AG20443 (cell line): ENCODE results near the gene BMPR1A.
A peak's percentile ranks its signal among the peaks of the same experiment; 100 is the strongest.
"Not testable (repeated sequence)": the region's sequence is repeated elsewhere in the genome, so short reads cannot be mapped to it uniquely, and the experiment has no call there.

Experiments used
- DNase-seq: peaks from one replicate; pipeline ENCODE4 v3.0.0; 2012; ENCODE audit warnings: low spot score, mixed read lengths

The BMPR1A gene

DNA sequence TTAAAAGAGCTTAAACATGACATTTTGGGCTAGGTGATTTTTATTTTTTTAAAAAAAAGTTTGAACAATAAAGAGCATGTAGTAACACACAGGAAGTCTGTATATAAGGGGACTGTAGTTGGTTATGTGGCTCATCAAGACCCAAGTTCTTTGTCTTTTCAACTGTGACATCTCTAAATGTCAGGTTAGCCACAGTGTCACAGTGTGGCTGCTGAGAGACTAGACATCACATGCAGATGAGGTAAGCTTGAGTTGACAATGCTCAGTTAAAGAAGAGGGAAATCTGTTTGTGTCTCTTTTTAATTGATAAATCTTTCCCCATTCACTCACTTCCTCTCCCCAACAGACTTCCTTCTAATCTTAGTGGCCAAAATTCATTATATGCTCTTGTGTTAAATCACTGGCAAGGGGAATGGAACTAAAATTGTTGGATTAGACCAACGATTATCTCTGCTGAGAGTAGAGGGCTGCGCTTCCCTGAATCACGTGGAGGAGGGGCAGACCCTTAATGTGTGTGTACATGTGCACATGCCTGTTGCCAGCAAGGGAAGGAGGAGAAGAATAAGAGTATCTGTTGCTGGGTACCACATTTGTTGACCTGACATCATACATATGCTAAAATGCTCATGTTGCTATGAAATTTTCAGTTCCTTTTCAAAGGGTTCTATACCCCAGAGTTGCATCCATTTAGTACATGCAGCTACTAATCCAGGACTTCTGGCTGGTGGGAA is 122.7 kb downstream of the BMPR1A start:
- DNase-seq: no peak

DNA sequence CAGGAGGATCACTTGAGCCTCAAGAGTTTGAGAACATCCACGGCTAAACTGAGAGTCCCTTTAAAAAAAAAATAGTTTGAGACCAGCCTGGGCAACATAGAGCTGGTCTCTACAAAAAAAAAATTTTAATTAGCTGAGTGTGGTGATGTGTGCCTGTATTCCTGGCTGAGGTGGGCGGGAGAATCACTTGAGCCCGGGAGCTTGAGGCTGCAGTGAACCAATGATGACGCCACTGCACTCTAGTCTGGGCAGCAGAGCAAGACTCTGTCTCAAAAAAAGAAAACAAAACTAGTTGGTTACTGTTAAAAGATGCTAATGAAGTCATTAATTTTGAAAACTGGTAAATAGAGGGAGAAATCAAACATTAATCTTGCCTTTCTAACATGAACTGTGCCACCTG is 124.6 kb downstream of the BMPR1A start:
- DNase-seq: no peak

DNA sequence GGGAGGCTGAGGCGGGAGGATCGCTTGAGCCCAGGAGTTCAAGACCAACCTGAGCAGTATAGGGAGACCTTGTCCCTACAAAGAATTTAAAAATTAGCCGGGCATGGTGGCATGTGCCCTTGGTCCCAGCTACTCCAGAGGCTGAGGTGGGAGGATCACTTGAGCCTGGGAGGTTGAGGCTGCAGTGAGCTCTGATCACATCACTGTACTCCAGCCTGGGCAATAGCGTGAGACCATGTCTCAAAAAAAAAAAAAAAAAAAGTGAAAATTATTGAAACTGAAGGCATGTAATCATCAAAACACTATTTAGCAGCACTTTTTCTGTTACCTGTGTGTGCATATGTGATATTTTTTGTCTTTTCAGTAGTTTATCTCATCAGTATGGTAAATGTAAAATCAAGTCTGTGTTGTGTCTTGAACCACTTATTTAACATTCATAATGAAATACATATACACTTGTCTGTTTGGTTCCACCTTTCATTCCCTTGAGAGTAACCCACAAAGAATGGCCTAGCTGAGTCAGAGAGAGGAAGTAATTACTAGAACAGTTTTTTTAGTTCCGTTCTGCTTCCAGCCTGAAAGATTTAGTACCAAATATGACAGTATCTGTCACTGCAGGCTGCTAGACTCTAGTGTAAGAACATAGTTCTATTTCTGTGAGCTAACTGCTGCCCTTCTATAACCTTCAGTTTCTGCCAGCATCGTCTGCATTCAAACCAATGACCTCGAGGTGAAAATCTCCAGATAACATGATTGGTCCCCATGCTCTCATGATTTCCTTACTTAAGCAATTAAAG is 132.4 kb downstream of the BMPR1A start:
- DNase-seq: peak; percentile 48

DNA sequence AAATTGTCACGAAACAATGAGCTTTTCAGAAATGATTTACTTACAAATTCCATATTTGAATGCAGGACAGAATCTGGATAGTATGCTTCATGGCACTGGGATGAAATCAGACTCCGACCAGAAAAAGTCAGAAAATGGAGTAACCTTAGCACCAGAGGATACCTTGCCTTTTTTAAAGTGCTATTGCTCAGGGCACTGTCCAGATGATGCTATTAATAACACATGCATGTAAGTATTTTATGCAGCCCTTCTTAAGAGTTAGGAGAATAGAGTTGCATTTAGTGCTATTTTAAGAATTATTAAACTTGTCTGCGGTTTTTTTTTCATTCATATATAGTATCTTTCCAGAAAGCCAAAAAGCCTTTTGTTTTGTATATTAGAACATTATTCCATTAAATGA is 133.6 kb downstream of the BMPR1A start:
- DNase-seq: no peak

DNA sequence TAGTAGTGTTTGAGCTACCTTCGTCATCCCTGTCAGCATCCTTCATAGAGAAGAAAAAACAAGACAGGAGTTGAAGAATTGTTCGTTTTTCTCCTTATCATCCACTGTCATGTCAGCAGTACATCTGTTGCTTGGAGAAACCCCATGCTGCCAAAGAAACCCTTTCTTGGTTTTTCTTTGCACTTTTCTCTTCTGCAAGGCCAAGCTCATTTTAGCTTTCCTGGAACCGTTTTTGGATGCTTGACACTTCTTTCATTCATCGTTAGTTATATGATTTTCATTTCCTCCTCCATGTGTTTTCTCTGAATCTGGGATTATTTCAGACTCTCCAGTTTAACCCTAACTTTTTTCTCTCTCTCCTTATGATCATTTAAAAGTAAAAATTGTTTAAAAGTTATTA is 142.1 kb downstream of the BMPR1A start:
- no peak for DNase-seq

DNA sequence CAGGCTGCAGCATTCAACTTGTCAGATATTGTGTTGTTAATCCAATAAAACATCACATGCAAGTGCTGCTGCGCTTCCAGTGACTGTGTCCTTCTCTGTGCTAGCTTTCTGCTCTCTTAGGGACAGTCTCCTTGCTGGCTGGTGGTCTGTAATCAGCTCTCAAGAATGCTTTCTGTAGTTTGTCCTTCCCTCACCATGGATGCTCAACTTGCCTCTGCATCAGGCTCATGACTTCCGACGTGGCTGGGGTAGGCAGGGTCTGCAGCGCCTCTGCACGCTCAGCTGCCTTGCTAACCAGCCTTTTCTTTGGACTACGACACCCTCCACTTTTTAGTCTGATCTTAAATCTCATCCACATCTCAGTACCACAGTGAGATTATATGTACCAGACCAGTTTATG is 142.7 kb downstream of the BMPR1A start:
- no peak for DNase-seq

DNA sequence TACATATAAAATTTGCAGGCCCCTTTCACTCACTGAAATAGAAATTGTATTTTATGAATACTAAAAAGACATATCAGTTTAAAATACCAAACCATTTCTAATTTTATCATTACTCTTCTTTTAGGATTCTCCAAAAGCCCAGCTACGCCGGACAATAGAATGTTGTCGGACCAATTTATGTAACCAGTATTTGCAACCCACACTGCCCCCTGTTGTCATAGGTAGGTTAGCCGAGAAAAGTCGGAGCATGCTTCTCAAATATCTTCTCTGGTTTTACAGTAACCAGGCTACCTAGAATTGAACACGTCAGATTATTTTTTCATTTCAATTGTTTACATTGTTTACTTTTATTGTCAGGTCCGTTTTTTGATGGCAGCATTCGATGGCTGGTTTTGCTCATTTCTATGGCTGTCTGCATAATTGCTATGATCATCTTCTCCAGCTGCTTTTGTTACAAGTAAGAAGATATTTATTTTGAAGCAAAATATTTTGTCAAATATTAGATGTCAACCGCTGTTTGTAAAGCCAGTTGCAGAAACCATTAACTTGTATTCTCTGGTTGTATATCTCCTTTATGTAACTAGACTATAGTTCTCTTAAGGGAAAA is 143.4 kb downstream of the BMPR1A start:
- DNase-seq: peak; percentile 71

DNA sequence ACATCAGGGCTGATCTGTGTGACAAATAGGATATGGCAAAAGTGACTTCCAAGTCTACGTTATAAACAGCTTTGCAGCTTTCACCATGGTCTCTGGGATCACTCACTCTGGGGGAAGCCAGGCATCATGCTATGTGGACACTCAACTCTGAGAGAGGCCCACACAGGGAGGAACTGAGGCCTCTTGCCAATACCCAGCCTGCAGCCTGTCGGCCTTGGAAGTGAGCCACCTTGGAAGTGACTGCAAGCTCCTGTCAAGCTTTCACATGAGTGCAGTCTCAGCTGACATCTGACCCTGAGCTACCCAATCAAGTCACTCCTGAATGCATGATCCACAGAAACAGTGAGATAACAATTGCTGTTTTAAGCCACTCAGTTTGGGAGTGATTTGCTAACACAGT is 144.5 kb downstream of the BMPR1A start:
- DNase-seq: peak; percentile 39

DNA sequence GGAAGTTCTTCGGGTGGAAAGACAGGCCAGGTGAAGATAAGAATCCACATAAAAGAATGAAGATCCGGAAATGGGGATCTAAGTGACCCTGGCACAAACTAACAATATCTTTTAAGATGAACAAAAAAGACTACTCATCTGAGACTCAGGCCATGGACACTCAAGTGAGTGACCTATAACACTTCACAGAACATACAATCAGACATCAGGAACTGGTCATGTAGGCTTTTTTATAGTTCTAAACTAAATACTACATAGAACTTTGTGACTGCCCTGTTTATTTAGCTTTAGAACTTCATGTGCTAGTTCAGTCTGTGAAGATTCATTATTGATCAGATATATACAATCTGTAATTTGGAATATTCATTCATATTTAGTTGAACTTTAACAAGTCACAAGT is 148.2 kb downstream of the BMPR1A start:
- no peak for DNase-seq

DNA sequence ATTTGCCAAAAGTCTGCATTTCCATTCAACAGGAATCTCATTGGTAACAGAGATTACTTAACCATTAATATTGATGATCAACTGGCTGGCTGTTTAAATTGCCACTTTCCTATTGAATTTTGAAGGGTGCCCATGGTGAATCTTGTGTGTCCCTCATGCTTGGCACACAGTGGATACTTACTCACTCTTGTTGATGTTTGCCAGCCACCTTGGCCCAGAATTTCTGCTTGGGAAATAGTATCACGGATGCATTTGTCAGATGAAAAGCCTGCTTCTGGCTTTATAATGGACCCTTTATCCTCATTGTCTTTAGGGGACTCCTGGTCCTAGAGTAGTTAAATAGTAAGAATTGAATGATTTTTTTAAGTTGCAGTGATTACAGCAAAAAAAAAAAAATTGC is 149.0 kb downstream of the BMPR1A start:
- DNase-seq: no peak

DNA sequence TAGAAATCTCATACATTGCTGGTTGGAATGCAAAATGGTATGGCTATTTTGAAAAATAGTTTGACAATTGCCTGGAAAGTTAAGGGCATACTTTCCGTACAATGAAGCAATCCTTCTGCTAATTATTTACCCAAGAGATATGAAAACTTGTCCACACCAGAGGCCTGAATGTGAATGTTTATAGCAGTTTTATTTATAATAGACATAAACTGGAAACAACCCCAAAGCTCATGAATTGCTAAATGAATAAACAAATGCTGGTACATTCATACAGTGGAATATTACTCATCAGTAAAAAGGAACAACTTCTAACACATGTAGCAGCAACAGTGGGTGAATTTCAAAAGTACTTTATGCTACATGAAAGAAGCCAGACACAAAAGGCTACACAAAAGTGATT is 158.3 kb downstream of the BMPR1A start:
- DNase-seq: no peak

DNA sequence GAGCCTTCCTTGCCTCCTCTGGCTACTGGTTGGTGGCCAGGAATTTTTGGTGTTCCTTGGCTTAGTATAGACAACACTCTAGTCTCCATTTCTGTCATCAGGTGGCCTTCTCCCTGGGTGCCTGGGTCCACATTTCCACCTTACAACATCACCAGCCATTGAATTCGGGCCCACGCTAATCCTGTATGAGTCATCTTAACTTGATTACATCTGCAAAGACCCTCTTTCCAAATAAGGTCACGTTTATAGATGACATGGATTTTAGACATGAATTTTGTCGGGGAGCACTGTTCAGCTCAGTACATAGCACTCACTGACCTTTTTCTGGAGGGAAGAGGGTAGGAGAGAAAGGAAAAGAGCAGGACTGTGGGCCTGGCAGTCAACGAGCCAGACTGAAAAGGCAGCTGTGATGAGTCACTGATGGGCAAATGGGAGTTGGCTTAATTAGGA is 161.6 kb downstream of the BMPR1A start:
- peak; percentile 45 for DNase-seq

DNA sequence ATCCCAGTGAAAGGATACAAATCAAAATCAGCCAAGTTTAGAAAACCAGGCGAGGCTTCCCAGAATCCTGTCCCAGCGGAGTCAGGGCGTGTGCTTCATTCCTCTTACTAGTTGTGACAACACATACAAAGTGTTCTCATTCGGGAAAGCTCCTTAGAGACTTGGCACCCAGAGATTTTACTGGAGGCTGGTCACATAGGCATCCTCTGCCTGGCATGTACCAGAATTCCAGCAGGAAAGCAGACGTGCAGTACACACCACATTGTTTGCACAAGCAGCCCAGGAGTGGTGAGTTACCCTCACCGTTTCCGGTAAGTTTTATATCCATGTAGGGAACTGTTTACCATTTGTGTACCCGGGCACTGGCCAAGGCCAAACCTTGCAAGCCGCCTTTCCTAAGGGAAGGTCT is 166.1 kb downstream of the BMPR1A start:
- DNase-seq: no peak

DNA sequence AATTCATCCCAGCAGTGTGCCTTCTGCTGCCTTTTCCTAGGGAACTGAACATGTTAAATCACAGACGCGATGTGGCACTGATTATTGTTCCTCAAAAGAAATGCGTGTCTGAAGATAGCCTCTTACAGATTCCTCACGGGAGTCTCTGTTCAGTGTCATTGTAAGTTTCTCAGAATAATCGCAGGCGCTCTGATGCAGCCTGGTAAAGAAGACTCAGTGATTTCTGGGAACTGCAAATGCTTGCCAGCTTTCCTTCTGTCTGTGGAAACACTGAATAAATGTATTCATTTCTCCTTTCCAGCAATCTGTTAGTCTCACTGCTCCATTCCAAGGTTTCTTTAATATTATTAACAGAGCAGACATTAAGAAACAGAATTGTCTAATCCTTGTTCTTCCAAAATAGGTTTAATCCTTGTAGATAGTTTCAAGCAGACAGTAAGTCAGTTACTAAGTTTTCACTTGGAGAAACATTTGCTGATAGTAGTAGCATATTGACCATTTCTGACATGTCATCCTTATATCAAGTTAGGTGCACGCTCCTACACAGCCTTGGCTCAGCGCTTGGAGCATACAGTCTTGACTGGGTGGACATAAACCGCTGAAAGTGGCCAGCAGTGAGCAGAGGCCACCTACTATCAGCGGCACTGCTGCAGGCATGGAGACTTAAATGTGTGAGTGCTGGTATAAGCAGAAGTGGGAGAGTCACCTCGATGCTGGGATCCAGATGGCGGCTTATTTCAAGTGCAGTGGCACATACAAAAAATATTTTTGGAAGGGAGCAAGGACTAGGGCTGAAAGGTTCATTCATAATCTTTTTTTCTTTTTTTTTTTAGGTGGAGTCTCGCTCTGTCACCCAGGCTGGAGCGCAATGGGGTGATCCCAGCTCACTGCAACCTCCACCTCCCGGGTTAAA is 173.3 kb downstream of the BMPR1A start:
- DNase-seq: no peak

DNA sequence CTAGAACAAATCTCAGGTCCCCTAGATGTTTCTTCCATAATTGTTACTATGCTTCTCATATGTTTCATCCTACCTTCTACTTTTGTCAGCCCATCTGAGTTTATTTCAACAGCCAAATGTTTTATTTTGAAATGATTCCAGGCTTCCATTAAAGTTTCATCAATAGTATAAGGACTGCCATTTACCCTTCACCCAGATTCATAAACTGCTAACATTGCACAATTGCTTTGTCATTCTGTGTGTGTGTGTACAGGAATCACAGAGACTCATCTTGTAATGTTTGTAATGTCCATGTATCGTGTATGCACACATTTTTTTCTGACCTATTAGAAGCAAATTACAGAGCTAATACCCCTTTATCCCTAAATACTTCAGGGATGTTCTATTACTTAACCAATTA is 175.5 kb downstream of the BMPR1A start:
- DNase-seq: no peak

DNA sequence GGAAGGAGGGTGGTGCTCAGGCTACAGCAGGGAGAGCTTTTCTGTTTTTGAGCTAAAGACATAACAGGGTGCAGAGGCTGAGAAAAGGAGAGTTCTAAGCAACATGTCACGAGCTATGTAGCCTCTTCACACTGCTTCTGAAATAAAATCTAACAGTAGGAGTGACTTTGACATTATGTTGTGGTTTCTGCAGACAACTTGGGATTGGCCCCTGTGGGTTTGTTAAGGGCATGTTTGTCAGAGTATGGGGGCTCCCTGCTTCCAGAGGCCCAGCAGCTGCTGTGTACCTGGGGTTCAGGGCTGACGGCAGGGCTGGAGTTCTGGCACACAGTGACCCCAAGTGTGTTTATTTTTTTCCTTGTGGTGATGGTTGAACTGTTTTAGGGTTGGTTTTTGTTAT is 176.3 kb downstream of the BMPR1A start:
- DNase-seq: no peak

DNA sequence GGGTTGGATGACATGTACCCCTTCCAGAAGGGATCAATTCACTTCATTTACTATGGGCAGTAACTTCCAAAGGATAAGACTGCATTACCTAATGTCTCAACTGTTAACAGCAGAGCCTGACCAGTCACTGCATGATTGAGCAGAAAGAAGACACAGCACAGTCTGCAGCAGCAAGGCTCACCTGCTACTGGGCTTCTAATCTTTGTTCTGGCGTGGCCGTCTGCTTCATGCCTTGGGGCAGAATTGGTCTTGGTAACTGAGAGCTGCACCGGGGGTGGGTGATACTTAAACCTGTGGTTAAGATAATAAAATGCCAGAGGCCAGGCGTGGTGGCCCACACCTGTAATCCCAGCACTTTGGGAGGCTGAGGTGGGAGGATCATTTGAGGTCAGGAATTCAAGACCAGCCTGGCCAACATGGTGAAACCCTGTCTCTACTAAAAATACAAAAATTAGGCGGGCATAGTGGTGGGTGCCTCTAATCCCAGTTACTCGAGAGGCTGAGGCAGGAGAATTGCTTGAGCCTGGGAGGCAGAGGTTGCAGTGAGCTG is 177.8 kb downstream of the BMPR1A start:
- not testable (repeated sequence) for DNase-seq

DNA sequence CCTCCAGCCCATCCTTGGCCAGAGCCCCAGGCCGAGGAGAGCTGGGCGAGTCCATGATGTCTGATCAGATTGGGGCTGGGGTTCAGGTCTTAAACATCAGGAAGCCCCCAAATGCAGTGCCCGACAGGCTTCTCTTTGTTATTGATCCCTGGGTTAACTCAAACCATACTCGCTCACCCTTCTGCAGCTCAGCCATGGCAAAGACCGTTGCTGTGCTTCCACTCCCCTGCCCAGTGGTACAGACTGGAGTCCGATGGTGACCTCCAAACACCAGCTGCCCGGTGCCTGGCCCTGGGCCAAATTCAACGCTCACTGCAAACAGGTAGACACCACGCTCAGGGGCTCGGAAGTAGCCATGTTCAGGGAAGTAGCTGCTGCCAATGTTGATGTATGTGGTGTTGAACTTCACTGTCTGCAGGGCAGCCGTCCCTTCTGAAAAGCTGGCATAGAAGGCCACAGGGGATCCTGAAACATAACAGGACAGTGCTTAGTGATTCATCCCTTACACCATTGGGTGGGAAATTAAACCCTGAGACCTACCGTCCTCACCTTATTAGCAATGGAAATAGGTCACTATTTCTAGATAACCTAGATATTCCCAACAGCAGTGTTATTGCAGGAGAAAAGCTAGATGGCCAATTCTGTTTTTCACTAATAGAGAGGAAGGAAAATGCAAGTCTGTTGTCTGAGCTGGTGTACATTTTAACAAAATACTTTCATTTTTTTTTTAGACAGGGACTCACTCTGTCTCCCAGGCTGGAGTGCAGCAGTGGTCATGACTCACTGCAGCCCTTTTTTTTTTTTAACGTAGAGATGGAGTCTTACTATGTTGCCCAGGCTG is 180.5 kb downstream of the BMPR1A start:
- DNase-seq: peak; percentile 36

DNA sequence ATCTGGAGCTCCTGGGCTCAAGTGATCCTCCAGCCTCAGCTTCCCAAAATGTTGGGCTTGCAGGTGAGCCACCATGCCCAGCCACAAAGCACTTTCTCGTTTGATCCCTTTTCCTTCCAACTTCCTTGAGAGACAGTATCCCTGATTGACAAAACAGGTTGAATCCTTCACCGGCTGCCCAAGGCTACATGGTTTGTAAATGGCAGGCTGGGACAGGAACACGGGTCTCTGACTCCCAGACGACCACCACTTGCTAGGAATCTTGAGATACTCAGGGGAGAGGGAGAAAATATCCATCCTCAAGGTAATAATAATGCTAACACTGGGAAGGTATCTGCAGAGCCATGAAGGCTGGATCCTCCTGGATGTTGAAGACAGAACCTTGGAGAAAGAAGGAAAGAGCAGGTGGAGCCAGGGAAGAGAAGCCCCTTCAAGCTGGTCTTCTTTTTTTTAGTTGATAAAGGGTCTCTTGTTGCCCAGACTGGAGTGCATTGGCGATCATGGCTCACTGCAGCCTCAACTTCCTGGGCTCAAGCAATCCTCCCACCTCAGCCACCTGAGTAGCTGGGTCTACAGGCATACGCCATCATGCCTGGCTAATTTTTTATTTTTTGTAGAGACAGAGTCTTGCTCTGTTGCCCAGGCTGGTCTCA is 181.2 kb downstream of the BMPR1A start:
- DNase-seq: no peak

DNA sequence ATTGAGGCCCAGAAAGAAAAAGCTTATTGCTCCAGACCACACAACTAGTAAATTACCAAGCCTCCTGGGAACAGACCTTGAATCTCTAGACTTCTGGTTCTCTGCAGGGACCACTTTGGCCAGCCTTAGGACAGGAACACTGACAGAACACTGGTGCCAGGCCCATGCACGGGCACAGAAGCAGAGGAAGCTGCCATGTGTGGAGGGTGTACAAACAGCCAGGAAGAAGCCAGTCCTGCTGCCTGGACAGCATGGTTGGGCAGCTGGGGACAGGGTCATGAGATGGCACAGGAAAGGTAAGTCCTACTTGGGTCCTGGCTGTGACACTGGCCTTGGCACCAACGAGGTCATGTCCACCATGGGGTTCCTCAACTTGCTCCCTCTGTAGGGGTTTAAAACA is 181.8 kb downstream of the BMPR1A start:
- DNase-seq: no peak
